Measurements from ENCODE around the gene CLEC9A.

Gene CLEC9A

GRCh38 chr12:10067942-10068341 lies 37.5 kb downstream of the CLEC9A start:
- DNase-seq: no peak

GRCh38 chr12:10068644-10069043 lies 38.2 kb downstream of the CLEC9A start:
- no peak for DNase-seq

GRCh38 chr12:10069099-10069498 lies 38.6 kb downstream of the CLEC9A start:
- DNase-seq: no peak

- DNase-seq: no peak
Observed at GRCh38 chr12:10069976-10070375, 39.5 kb downstream of the CLEC9A start.

DNA sequence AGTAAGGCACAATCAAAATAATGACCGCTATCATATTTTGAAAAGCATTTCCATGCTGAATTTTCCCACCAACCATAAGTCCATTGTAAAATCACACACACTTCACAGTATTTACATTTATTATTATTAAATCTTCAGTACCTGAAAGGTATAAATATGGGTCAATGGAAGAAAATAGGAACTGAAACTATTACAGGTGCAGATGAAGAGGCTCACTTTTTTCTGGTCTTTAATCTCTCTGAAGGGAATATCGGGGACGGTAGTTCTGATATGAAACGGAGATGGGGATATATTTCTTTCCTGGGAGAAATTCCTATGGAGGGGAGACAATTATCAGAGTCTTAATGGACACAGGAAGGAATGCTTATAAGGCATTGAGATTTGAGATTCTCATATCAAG lies 39.9 kb downstream of the CLEC9A start:
- no peak for DNase-seq

GRCh38 chr12:10072131-10072530 lies 41.6 kb downstream of the CLEC9A start:
- DNase-seq: no peak

- DNase-seq: no peak
Observed at GRCh38 chr12:10073261-10073660, 42.8 kb downstream of the CLEC9A start.

DNA sequence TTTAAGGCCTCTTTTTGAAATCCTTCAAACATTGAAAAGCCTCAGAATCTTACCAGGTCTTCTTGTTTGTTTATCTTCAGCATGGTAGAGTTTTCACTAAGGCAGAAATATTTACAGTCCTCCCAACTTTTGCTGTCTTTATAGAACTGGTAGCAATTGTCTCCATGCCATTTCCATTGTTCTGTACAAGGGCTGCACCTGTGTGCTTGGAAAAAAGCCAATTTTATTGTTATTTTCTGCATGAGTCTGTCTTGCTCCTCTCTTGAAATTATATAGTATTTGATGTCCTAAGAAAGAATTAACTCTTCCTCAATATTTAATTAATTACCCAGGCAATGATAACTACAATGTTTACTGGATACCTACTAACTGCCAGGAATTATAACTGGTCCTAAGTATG lies 45.0 kb downstream of the CLEC9A start:
- DNase-seq: no peak

GRCh38 chr12:10082117-10082874 lies 51.8 kb downstream of the CLEC9A start:
- DNase-seq: no peak

DNA sequence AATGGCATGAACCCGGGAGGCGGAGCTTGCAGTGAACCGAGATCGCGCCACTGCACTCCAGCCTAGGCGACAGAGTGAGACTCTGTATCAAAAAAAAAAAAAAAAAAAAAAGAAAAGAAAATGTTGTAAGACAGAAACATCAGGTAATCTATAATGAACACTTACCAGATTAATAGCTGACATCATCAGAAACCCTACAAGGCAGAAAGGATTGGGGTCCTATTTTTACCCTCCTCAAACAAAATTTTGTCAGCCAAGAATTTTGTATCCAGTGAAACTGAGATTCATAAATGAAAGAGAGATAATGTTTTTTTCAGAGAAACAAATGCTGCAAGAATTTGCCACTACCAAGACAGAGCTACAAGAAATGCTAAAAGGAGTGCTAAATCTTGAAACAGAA lies 54.3 kb downstream of the CLEC9A start:
- no peak for DNase-seq

- DNase-seq: no peak
Observed at GRCh38 chr12:10086387-10086786, 55.9 kb downstream of the CLEC9A start.

GRCh38 chr12:10088031-10088430 lies 57.5 kb downstream of the CLEC9A start:
- no peak for DNase-seq

DNA sequence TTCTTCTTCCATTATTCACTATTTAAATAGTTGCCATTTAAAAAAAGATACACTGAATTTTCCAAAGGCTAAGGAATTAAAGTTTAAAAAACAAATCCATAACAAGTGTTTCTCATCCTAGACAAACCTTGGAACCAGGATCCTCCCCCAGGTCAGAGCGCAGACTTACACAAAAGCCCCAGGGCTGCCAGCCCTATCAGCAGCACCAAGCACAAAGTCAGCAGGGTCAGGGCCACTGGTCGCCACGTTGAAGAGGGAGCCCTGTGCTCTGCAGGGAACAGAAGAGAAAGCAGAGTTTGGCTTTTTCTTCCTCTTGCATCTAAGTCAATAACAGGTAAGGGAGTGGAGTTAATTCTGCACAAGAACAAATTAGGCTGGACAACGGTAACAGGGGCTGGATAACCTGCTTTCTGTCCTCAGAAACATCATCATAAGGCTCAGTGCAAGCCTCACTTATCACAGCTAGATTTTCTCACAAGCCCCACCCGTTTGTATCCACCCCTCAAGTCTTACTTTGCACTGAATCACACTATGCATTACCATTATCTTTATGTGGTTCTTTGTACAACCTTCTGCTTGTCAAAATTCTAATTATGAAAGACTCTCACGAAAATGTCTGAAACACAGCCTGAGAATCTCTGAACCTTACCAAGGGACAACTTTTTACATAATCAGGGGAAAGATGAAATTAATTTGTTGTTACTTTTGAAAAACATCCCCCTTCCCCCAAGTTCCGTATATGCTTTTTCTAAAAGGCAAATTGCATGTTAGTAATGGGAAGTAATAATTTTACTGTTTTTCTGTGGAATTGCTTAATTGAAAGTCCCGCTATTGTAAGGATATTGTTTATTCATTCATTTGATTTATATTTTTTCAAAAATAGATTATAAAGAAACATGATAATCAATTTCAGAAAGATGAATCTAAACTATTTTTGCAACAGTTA lies 58.7 kb downstream of the CLEC9A start:
- no peak for DNase-seq

DNA sequence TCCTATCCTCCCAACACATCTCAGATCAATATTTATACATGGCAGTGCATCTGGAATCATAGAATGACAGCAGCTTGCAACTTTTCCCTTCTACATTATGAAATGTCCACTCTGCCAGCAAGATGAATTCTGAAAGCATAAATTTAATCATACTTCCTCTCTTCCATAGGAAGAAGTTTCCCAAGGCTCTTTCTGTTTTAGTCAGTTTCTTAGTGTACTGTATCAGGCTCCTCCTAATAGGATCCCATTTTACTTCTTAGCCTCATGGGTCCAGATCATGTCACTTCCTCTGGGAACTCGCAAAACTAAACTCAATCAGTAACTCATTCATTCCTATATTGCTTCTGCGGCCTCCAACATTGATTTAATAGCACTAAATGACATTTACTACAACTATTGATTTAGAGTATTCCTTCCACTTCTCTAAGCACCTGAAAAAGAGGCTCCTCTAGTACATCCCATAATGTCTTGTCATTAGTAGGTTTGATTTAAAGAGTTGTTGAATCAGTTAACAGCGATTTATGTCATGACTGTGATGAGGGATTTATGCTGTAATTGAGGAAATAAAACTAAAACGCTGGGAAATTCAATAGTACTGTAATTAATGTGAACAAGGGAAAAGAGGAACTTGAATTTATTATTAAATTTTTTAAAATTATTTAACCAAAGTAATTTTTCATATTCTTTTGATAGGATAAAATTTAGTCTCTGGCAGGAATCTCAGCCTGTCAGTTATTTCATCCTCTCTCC lies 64.3 kb downstream of the CLEC9A start:
- DNase-seq: no peak

GRCh38 chr12:10095971-10096370 lies 65.5 kb downstream of the CLEC9A start:
- no peak for DNase-seq

GRCh38 chr12:10097521-10097920 lies 67.0 kb downstream of the CLEC9A start:
- no peak for DNase-seq

DNA sequence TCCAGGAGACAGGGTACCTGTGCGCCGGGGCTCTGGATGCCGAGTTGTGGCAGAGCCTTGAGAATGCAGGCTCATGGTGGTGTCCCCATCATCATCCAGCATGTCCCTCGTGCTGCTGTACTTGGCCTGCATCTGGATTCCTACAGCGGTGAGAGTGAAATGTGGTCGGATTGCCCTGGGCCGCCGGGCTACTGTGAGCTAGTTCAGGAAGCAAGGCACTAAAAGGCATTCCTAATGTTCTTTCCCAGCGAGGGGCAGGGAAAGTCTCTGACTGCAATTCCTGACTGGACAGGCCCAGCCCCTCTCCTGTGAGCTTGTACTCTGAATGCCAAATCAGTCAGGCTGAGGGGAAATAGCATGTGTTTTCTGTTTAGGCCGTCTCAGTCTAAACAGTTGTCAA lies 68.3 kb downstream of the CLEC9A start, which contains the start of gene CLEC1A:
Gene CLEC1A (minus strand): TSS at position 195 of the 400 bp plus-strand sequence. CDS start 63 bp downstream, at position 132.
- DNase-seq: no peak

GRCh38 chr12:10101042-10101579 lies 70.6 kb downstream of the CLEC9A start:
- no peak for DNase-seq

- DNase-seq: no peak
Observed at GRCh38 chr12:10101648-10102220, 71.3 kb downstream of the CLEC9A start.

DNA sequence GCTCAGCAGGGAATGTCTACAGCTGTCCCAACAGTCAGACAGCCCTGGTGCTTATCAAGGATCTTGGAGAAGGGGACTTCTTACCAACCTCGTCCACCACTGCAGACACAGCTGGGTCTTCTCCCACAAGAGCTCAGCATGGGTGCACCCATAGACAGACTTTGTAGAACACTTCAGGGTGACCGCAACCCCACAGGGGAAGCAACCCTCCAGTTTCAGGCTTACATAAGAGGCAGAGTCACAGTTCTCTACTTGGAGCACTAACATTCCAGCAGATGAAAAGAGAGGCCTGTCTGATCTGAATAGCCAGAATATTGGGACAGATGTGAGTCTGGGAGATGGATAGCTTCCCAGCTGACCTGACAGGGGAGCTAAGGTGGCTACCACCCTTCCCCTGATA lies 71.8 kb downstream of the CLEC9A start:
- DNase-seq: no peak

DNA sequence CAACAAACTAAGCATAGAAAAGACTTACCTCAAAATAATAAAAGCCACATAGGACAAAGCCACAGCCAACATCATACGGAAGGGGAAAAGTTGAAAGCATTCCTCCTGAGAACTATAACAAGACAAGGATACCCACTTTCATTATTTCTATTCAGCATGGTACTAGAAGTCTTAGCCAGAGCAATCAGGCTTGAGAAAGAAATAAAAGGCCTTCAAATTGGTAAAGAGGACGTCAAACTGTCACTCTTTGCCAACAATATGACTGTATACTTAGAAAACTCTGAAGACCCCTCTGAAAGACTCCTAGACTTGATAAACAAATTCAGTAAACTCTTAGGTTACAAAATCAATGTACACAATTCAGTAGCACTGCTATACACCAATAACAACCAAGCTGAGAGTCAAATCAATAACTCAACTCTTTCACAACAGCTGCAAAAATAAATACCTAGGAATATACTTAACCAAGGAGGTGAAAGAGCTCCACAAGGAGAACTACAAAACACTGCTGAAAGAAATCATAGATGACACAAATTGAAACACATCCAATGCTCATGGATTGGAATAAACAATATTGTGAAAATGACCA lies 79.9 kb downstream of the CLEC9A start:
- no peak for DNase-seq

DNA sequence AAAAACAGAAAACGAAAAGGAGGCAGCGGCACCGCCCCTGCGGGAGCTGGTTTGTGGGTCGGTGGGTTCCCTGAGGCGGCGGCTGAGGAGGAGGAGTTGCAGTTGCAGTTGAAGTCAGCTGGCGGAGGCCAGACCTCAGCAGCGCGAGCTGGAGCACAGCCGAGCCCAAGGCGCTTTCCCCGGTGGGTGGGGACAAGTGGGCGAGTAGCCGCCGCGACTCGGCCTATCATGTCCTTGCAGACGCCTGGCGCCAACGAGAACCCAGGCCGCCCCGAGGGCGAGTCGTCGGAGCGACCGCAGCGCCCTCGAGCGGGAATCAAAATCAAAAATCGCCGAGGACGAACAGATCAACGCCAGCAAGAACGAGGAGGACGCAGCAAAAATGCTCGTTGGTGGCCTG lies 81.0 kb downstream of the CLEC9A start:
- DNase-seq: no peak
